H9 (cell line): Measurements from ENCODE around the gene HPD. TPM values are rescaled to one million over a fixed set of nuclear protein-coding genes. Genes with fewer than 3 reads are reported as not detected.

Experiments
- DNase-seq: peaks from one replicate; pipeline ENCODE4 v3.0.0-alpha.2; 2017
- H2AFZ ChIP-seq: one replicate; pipeline ENCODE4 v1.6.1; 2013; ENCODE audit warnings: mild to moderate bottlenecking, low read length, control low read depth, moderate library complexity
- H2AK5ac ChIP-seq: 2 replicates; pipeline ENCODE4 v1.6.1; 2013; ENCODE audit warnings: low read length, control low read depth, mixed read lengths; ENCODE audit not compliant: insufficient read length
- H2BK120ac ChIP-seq: one replicate; pipeline ENCODE4 v1.6.1; 2013; ENCODE audit warnings: low read depth, mild to moderate bottlenecking, low read length, control low read depth, inconsistent platforms; ENCODE audit not compliant: poor library complexity, severe bottlenecking
- H2BK12ac ChIP-seq: 2 replicates; pipeline ENCODE4 v1.6.1; 2013; ENCODE audit warnings: low read length, control low read depth, mixed read lengths, low read depth; ENCODE audit not compliant: insufficient read length
- H2BK15ac ChIP-seq: 2 replicates; pipeline ENCODE4 v1.6.1; 2013; ENCODE audit warnings: low read depth, low read length, control low read depth
- H2BK20ac ChIP-seq: one replicate; pipeline ENCODE4 v1.6.1; 2013; ENCODE audit warnings: low read depth, mild to moderate bottlenecking, low read length, control low read depth, inconsistent platforms; ENCODE audit not compliant: poor library complexity, severe bottlenecking
- H2BK5ac ChIP-seq: 2 replicates; pipeline ENCODE4 v1.6.1; 2013; ENCODE audit warnings: low read length, control low read depth, mixed read lengths; ENCODE audit not compliant: insufficient read length
- H3K14ac ChIP-seq: 2 replicates; pipeline ENCODE4 v1.6.1; 2013; ENCODE audit warnings: low read length, control low read depth; ENCODE audit not compliant: insufficient read depth
- H3K18ac ChIP-seq: 2 replicates; pipeline ENCODE4 v1.6.1; 2013; ENCODE audit warnings: low read depth, mild to moderate bottlenecking, mixed read lengths, low read length, control low read depth; ENCODE audit not compliant: insufficient read length
- H3K23ac ChIP-seq: 2 replicates; pipeline ENCODE4 v1.6.1; 2013; ENCODE audit warnings: low read length, control low read depth, mixed read lengths, low read depth; ENCODE audit not compliant: insufficient read length
- H3K23me2 ChIP-seq: 2 replicates; pipeline ENCODE4 v1.6.1; 2013; ENCODE audit warnings: low read depth, mild to moderate bottlenecking, mixed read lengths, low read length, control low read depth; ENCODE audit not compliant: insufficient read length, poor library complexity, severe bottlenecking
- H3K27ac ChIP-seq: 2 replicates; pipeline ENCODE4 v1.5.1; 2013; ENCODE audit warnings: low read length, control low read depth, mixed read lengths, low read depth; ENCODE audit not compliant: insufficient read length
- H3K27me3 ChIP-seq: 2 replicates; pipeline ENCODE4 v1.6.1; 2013; ENCODE audit warnings: low read length, control low read depth, inconsistent platforms; ENCODE audit not compliant: insufficient read depth
- H3K4ac ChIP-seq: 2 replicates; pipeline ENCODE4 v1.6.1; 2013; ENCODE audit warnings: low read depth, mild to moderate bottlenecking, control low read depth, inconsistent platforms, low read length, moderate library complexity
- H3K4me1 ChIP-seq: 2 replicates; pipeline ENCODE4 v1.6.1; 2013; ENCODE audit warnings: low read length, control low read depth, inconsistent platforms; ENCODE audit not compliant: insufficient read depth
- H3K4me2 ChIP-seq: 2 replicates; pipeline ENCODE4 v1.6.1; 2013; ENCODE audit warnings: low read length, control low read depth, mixed read lengths; ENCODE audit not compliant: insufficient read length, insufficient read depth
- H3K56ac ChIP-seq: 2 replicates; pipeline ENCODE4 v1.6.1; 2013; ENCODE audit warnings: low read depth, mild to moderate bottlenecking, mixed read lengths, low read length, control low read depth; ENCODE audit not compliant: insufficient read length
- H3K79me1 ChIP-seq: 2 replicates; pipeline ENCODE4 v1.6.1; 2013; ENCODE audit warnings: low read depth, mild to moderate bottlenecking, moderate library complexity, low read length, control low read depth, inconsistent platforms; ENCODE audit not compliant: insufficient read depth, poor library complexity, severe bottlenecking
- H3K79me2 ChIP-seq: 2 replicates; pipeline ENCODE4 v1.6.1; 2013; ENCODE audit warnings: low read length, control low read depth, inconsistent platforms; ENCODE audit not compliant: insufficient read depth
- H3K9ac ChIP-seq: 2 replicates; pipeline ENCODE4 v1.6.1; 2013; ENCODE audit warnings: low read length, control low read depth, mixed read lengths; ENCODE audit not compliant: insufficient read length; ENCODE audit errors: extremely low read depth
- H3K9me3 ChIP-seq: one replicate; pipeline ENCODE4 v1.6.1; 2013; ENCODE audit warnings: low read depth, low read length, inconsistent platforms; ENCODE audit not compliant: control insufficient read depth
- H3T11ph ChIP-seq: one replicate; pipeline ENCODE4 v1.6.1; 2013; ENCODE audit warnings: mild to moderate bottlenecking, low read length, control low read depth, inconsistent platforms
- H4K20me1 ChIP-seq: one replicate; pipeline ENCODE4 v1.6.1; 2013; ENCODE audit not compliant: control insufficient read depth, insufficient read length, insufficient read depth
- H4K5ac ChIP-seq: 2 replicates; pipeline ENCODE4 v1.6.1; 2013; ENCODE audit warnings: low read depth, mild to moderate bottlenecking, mixed read lengths, low read length, control low read depth; ENCODE audit not compliant: insufficient read length
- H4K8ac ChIP-seq: replicated peaks from 2 replicates; pipeline ENCODE4 v1.6.1; 2013; ENCODE audit warnings: low read length, control low read depth, mixed read lengths, low read depth; ENCODE audit not compliant: insufficient read length
- H4K91ac ChIP-seq: 2 replicates; pipeline ENCODE4 v1.6.1; 2013; ENCODE audit warnings: low read depth, mild to moderate bottlenecking, moderate library complexity, mixed read lengths, low read length, control low read depth; ENCODE audit not compliant: insufficient read length
- H3K27ac Mint-ChIP-seq, 3 experiments: 2 replicates in 2 of 3; 3 replicates in 1 of 3; pipeline ENCODE4 v1.8.0; 2020 to 2021; ENCODE audit warnings: mixed read lengths in 3 of 3, mild to moderate bottlenecking in 1 of 3, moderate library complexity in 1 of 3
- H3K27me3 Mint-ChIP-seq: 2 replicates; pipeline ENCODE4 v1.8.0; 2021; ENCODE audit warnings: low read depth, mild to moderate bottlenecking, moderate library complexity, mixed read lengths
- H3K36me3 Mint-ChIP-seq, 3 experiments: 2 replicates in 2 of 3; 3 replicates in 1 of 3; pipeline ENCODE4 v1.8.0; 2020 to 2021; ENCODE audit warnings: low read depth in 3 of 3, mixed read lengths in 3 of 3; ENCODE audit not compliant: insufficient read depth in 1 of 3
- H3K4me1 Mint-ChIP-seq, 2 experiments: 2 replicates each; pipeline ENCODE4 v1.8.0; 2020; ENCODE audit warnings: mixed read lengths in 2 of 2
- H3K4me3 Mint-ChIP-seq, 2 experiments: 2 replicates in 1 of 2; 3 replicates in 1 of 2; pipeline ENCODE4 v1.8.0; 2020 to 2021; ENCODE audit warnings: mild to moderate bottlenecking in 2 of 2, mixed read lengths in 2 of 2, moderate library complexity in 1 of 2
- H3K9me3 Mint-ChIP-seq, 2 experiments: 2 replicates in 1 of 2; 3 replicates in 1 of 2; pipeline ENCODE4 v1.8.0; 2020; ENCODE audit warnings: mild to moderate bottlenecking in 2 of 2, mixed read lengths in 2 of 2, moderate library complexity in 1 of 2
- CTCF ChIP-seq: fragments of 200-600 bp; sonication (generic); conservative IDR thresholded peaks from 3 replicates; pipeline ENCODE4 v1.8.0; 2021; ENCODE audit warnings: antibody characterized with exemption, mild to moderate bottlenecking
- WGBS: extraction: QIAGEN DNeasy Blood & Tissue Kit; methylation state at CpG from one replicate; pipeline ENCODE4 v1.1.7; 2013; ENCODE audit warnings: missing lambda C conversion rate, low lambda C conversion rate, mixed read lengths; ENCODE audit not compliant: insufficient read length; ENCODE audit errors: extremely low coverage; 5-methylcytosine and 5-hydroxymethylcytosine counted together
- total RNA-seq: library from RNA; stranded (reverse); gene quantifications from 2 replicates; pipeline ENCODE4 v1.2.1, GENCODE V29; 2021

Gene HPD
- total RNA-seq, 1 experiment from 2014 or later, result not detected

DNA sequence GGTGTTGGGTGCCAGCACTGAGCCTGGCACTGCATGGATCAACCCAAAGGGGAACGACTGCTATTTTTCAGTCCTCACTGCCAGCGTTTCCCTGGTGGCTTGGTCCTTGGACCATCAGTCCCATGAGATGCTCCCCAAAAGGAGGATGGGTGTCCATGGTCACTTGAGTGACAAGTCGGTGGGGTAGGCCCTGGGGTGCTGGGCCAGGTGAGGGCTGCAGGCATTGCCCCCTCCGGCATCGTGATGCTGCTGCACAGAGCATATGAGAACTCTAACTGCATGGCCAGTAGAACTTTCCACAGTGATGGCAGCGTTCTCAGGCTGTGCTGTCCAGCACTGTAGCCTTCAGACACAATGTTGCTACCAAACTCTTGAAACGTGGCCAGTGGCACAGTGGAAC is 38.6 kb downstream of the HPD start:
- H3K56ac ChIP-seq, result no peak overlapping the region
- H3K9me3 ChIP-seq, result no peaks in the 10 kb centered on the region
- H4K5ac ChIP-seq, result no peak overlapping the region
- H3K27ac Mint-ChIP-seq, result no peak overlapping the region
- no peak for TF ChIP-seq CTCF
- no peak overlapping the region for H2AFZ ChIP-seq
- H4K20me1 ChIP-seq, result no peaks in the 10 kb centered on the region
- no peak overlapping the region for H2BK120ac ChIP-seq
- no peak overlapping the region for H2AK5ac ChIP-seq
- H3K36me3 Mint-ChIP-seq, result peaks cover 20 to 73% (median 52%) of the 10 kb centered on the region in 3 experiments
- no peaks in the 10 kb centered on the region for H3K27me3 ChIP-seq
- no peak overlapping the region for H2BK15ac ChIP-seq
- no peaks in the 10 kb centered on the region for H3K79me2 ChIP-seq
- H3K23me2 ChIP-seq, result no peaks in the 10 kb centered on the region
- H3K9ac ChIP-seq, result no peak overlapping the region
- no peak overlapping the region for H2BK12ac ChIP-seq
- no peak overlapping the region for H3K4me3 Mint-ChIP-seq
- no peak overlapping the region for H3K23ac ChIP-seq
- H4K91ac ChIP-seq, result no peak overlapping the region
- no peaks in the 10 kb centered on the region for H3K4me1 ChIP-seq
- H3K4me1 Mint-ChIP-seq, result no peaks in the 10 kb centered on the region
- no peaks in the 10 kb centered on the region for H3K79me1 ChIP-seq
- H3K4me2 ChIP-seq, result no peak overlapping the region
- H2BK20ac ChIP-seq, result no peak overlapping the region
- no peaks in the 10 kb centered on the region for H3K27me3 Mint-ChIP-seq
- H2BK5ac ChIP-seq, result no peak overlapping the region
- no CpG with 5 or more reads among the region's 7 CpGs for WGBS
- H4K8ac ChIP-seq, result no peak overlapping the region
- no peak overlapping the region for H3K4ac ChIP-seq
- no peak overlapping the region for H3K18ac ChIP-seq
- no peaks in the 10 kb centered on the region for H3K9me3 Mint-ChIP-seq
- H3T11ph ChIP-seq, result no peak overlapping the region
- DNase-seq, result peak; percentile 27
- H3K14ac ChIP-seq, result no peak overlapping the region
- no peak overlapping the region for H3K27ac ChIP-seq
